WTC11 (cell line): ENCODE data around the gene MMS19. TPM values are rescaled to one million over a fixed set of nuclear protein-coding genes. Genes with fewer than 3 reads are reported as not detected.

Experiments used
- ATAC-seq: fragments of 200-7000 bp; cut with Tn5 transposase; 2 replicates; pipeline ENCODE4 v1.10.0; 2021; ENCODE audit warnings: mild to moderate bottlenecking, moderate library complexity
- CTCF ChIA-PET: fragments of 300-600 bp; sonication (Branson Sonifier 250); formaldehyde crosslinking; loops from one replicate; lab custom pipeline; 2021; ENCODE audit warnings: antibody characterized with exemption; lab: Charles Lee
- POLR2A ChIA-PET: fragments of 350-600 bp; sonication (Branson Sonifier 250); formaldehyde crosslinking; loops from one replicate; lab custom pipeline; 2021; ENCODE audit warnings: antibody characterized with exemption; lab: Charles Lee
- DNase-seq: peaks from one replicate; pipeline ENCODE4 v3.0.0; 2021; ENCODE audit warnings: low spot score
- H3K27ac Mint-ChIP-seq: 2 replicates; pipeline ENCODE4 v1.8.0; 2021; ENCODE audit warnings: mixed read lengths
- H3K27me3 Mint-ChIP-seq: 2 replicates; pipeline ENCODE4 v1.8.0; 2021; ENCODE audit warnings: low read depth, mild to moderate bottlenecking, moderate library complexity, mixed read lengths
- H3K36me3 Mint-ChIP-seq: 2 replicates; pipeline ENCODE4 v1.8.0; 2021; ENCODE audit warnings: mixed read lengths
- H3K4me1 Mint-ChIP-seq: 2 replicates; pipeline ENCODE4 v1.8.0; 2022; ENCODE audit warnings: mixed read lengths
- H3K4me3 Mint-ChIP-seq: 2 replicates; pipeline ENCODE4 v1.8.0; 2021; ENCODE audit warnings: mild to moderate bottlenecking, moderate library complexity, mixed read lengths
- H3K9me3 Mint-ChIP-seq: 2 replicates; pipeline ENCODE4 v1.8.0; 2021; ENCODE audit warnings: mixed read lengths
- ATF1 ChIP-seq: sonication (generic); formaldehyde crosslinking; IDR thresholded peaks from 2 replicates; pipeline ENCODE4 v1.8.1; 2023; ENCODE audit warnings: mild to moderate bottlenecking, moderate library complexity, missing genetic modification reagents
- CREB1 ChIP-seq: sonication (generic); formaldehyde crosslinking; IDR thresholded peaks from 2 replicates; pipeline ENCODE4 v1.8.0; 2023; ENCODE audit warnings: mild to moderate bottlenecking, missing genetic modification reagents
- FOXJ3 ChIP-seq: sonication (generic); formaldehyde crosslinking; IDR thresholded peaks from 2 replicates; pipeline ENCODE4 v1.9.0; 2021; ENCODE audit warnings: missing genetic modification reagents, mild to moderate bottlenecking, borderline replicate concordance
- MAX ChIP-seq: sonication (generic); formaldehyde crosslinking; IDR thresholded peaks from 2 replicates; pipeline ENCODE4 v1.8.0; 2022; ENCODE audit warnings: mild to moderate bottlenecking, missing genetic modification reagents
- NFYB ChIP-seq: sonication (generic); formaldehyde crosslinking; conservative IDR thresholded peaks from 2 replicates; pipeline ENCODE4 v1.8.0; 2022; ENCODE audit warnings: low read depth, missing genetic modification reagents
- PRDM15 ChIP-seq: sonication (generic); formaldehyde crosslinking; IDR thresholded peaks from 2 replicates; pipeline ENCODE4 v1.8.0; 2022; ENCODE audit warnings: missing genetic modification reagents
- SMAD3 ChIP-seq: sonication (generic); formaldehyde crosslinking; IDR thresholded peaks from 2 replicates; pipeline ENCODE4 v1.8.0; 2022; ENCODE audit warnings: missing genetic modification reagents, mild to moderate bottlenecking, borderline replicate concordance
- SMAD4 ChIP-seq: sonication (generic); formaldehyde crosslinking; IDR thresholded peaks from 2 replicates; pipeline ENCODE4 v1.8.0; 2022; ENCODE audit warnings: mild to moderate bottlenecking, missing genetic modification reagents
- SP1 ChIP-seq: sonication (generic); formaldehyde crosslinking; conservative IDR thresholded peaks from 2 replicates; pipeline ENCODE4 v1.8.1; 2022; ENCODE audit warnings: missing genetic modification reagents
- ZNF121 ChIP-seq: sonication (generic); formaldehyde crosslinking; IDR thresholded peaks from 2 replicates; pipeline ENCODE4 v1.8.0; 2023; ENCODE audit warnings: missing genetic modification reagents
- ZNF219 ChIP-seq: sonication (generic); formaldehyde crosslinking; IDR thresholded peaks from 2 replicates; pipeline ENCODE4 v1.8.0; 2023; ENCODE audit warnings: missing genetic modification reagents, mild to moderate bottlenecking, borderline replicate concordance
- ZNF317 ChIP-seq: sonication (generic); formaldehyde crosslinking; IDR thresholded peaks from 2 replicates; pipeline ENCODE4 v1.8.1; 2023; ENCODE audit warnings: low read depth, mild to moderate bottlenecking, moderate library complexity, missing genetic modification reagents, borderline replicate concordance
- ZNF423 ChIP-seq: fragments of 250-450 bp; sonication (Bioruptor Pico); IDR thresholded peaks from 2 replicates; pipeline ENCODE4 v2.1.2; 2022; ENCODE audit warnings: mild to moderate bottlenecking, moderate library complexity
- ZNF671 ChIP-seq: fragments of 250-450 bp; sonication (Bioruptor Pico); IDR thresholded peaks from 2 replicates; pipeline ENCODE4 v1.8.0; 2021; ENCODE audit warnings: mild to moderate bottlenecking
- total RNA-seq: library from RNA; stranded (reverse); gene quantifications from 3 replicates; pipeline ENCODE4 v1.2.3, GENCODE V29; 2021
- TF ChIP-seq, protein P1 (sequence below): sonication (generic); formaldehyde crosslinking; IDR thresholded peaks from 2 replicates; pipeline ENCODE4 v1.8.1; 2023; ENCODE audit warnings: mild to moderate bottlenecking, missing genetic modification reagents, moderate library complexity
- TF ChIP-seq, protein P2 (sequence below): sonication (generic); formaldehyde crosslinking; conservative IDR thresholded peaks from 2 replicates; pipeline ENCODE4 v1.8.1; 2023; ENCODE audit warnings: mild to moderate bottlenecking, low read depth, missing genetic modification reagents, moderate library complexity
- TF ChIP-seq, protein P3 (sequence below): sonication (generic); formaldehyde crosslinking; IDR thresholded peaks from 2 replicates; pipeline ENCODE4 v1.8.1; 2023; ENCODE audit warnings: mild to moderate bottlenecking, moderate library complexity, missing genetic modification reagents
- TF ChIP-seq, protein P4 (sequence below): fragments of 250-450 bp; sonication (Bioruptor Pico); IDR thresholded peaks from 2 replicates; pipeline ENCODE4 v1.9.0; 2021; ENCODE audit warnings: mild to moderate bottlenecking

Gene MMS19
- total RNA-seq, 1 experiment from 2014 or later, result 135 TPM

DNA sequence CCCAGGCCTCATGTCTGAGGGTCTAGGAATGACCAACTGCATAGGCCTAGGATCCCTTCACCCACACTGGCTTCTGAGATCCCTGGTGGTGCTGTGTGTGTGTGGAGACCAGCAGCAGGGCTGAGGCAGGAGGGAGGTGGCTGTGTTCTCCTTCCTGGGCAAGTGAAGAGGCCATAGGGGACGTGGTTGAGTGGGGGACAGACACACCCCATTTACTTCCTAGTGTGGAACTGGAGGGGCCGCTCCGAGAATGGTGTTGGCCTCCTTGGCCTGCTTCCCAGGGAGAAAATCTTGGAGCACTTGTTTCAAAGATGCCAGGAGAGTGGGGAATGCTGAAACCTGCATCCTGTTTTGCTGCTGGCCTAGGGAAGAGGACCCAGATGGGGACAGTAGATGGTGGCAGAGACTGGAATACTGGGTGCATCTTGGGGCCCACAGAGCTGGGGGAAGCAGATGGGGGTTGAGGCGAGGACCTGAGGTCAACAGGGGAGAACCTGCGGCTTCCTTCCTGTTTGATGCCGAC, 19.6 kb upstream of the MMS19 start (continued):
- TF ChIP-seq PRDM15 (CRISPR knock-in tag), result no peak
- no peak for TF ChIP-seq SP1 (CRISPR knock-in tag)
- no peak for TF ChIP-seq SMAD4
- no peak for TF ChIP-seq ZNF671 (CRISPR knock-in tag)
- TF ChIP-seq, protein P1, sequence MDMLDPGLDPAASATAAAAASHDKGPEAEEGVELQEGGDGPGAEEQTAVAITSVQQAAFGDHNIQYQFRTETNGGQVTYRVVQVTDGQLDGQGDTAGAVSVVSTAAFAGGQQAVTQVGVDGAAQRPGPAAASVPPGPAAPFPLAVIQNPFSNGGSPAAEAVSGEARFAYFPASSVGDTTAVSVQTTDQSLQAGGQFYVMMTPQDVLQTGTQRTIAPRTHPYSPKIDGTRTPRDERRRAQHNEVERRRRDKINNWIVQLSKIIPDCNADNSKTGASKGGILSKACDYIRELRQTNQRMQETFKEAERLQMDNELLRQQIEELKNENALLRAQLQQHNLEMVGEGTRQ (CRISPR knock-in tag), result no peak

- no peaks in the 10 kb centered on the region for H3K9me3 Mint-ChIP-seq
- no peak for ATAC-seq
- CTCF ChIA-PET, result interaction anchor here (0.6 to 2.1 kb wide), 6 partner anchors 17 to 55 kb away, joined by 3 to 13 read pairs (median 4); no protein-coding TSS in a partner anchor
These were observed 19.0 kb upstream of the MMS19 start for GRCh38 chr10:97517096-97517750.

More at GRCh38 chr10:97517096-97517750, 19.0 kb upstream of the MMS19 start:
- TF ChIP-seq, protein P2, sequence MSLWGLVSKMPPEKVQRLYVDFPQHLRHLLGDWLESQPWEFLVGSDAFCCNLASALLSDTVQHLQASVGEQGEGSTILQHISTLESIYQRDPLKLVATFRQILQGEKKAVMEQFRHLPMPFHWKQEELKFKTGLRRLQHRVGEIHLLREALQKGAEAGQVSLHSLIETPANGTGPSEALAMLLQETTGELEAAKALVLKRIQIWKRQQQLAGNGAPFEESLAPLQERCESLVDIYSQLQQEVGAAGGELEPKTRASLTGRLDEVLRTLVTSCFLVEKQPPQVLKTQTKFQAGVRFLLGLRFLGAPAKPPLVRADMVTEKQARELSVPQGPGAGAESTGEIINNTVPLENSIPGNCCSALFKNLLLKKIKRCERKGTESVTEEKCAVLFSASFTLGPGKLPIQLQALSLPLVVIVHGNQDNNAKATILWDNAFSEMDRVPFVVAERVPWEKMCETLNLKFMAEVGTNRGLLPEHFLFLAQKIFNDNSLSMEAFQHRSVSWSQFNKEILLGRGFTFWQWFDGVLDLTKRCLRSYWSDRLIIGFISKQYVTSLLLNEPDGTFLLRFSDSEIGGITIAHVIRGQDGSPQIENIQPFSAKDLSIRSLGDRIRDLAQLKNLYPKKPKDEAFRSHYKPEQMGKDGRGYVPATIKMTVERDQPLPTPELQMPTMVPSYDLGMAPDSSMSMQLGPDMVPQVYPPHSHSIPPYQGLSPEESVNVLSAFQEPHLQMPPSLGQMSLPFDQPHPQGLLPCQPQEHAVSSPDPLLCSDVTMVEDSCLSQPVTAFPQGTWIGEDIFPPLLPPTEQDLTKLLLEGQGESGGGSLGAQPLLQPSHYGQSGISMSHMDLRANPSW (CRISPR knock-in tag), result no peak
- TF ChIP-seq, protein P3, sequence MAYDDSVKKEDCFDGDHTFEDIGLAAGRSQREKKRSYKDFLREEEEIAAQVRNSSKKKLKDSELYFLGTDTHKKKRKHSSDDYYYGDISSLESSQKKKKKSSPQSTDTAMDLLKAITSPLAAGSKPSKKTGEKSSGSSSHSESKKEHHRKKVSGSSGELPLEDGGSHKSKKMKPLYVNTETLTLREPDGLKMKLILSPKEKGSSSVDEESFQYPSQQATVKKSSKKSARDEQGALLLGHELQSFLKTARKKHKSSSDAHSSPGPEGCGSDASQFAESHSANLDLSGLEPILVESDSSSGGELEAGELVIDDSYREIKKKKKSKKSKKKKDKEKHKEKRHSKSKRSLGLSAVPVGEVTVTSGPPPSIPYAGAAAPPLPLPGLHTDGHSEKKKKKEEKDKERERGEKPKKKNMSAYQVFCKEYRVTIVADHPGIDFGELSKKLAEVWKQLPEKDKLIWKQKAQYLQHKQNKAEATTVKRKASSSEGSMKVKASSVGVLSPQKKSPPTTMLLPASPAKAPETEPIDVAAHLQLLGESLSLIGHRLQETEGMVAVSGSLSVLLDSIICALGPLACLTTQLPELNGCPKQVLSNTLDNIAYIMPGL (CRISPR knock-in tag), result no peak
- TF ChIP-seq FOXJ3 (CRISPR knock-in tag) (no peak), NFYB (CRISPR knock-in tag) (no peak), MAX (CRISPR knock-in tag) (no peak), CREB1 (no peak), ZNF423 (CRISPR knock-in tag) (no peak), SMAD3 (CRISPR knock-in tag) (no peak), ATF1 (CRISPR knock-in tag) (no peak), ZNF121 (no peak), ZNF671 (CRISPR knock-in tag) (no peak), ZNF219 (CRISPR knock-in tag) (no peak), ZNF317 (no peak)
- TF ChIP-seq, protein P4, sequence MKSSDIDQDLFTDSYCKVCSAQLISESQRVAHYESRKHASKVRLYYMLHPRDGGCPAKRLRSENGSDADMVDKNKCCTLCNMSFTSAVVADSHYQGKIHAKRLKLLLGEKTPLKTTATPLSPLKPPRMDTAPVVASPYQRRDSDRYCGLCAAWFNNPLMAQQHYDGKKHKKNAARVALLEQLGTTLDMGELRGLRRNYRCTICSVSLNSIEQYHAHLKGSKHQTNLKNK (CRISPR knock-in tag), result no peak
- no peaks in the 10 kb centered on the region for H3K36me3 Mint-ChIP-seq
- POLR2A ChIA-PET, result no interaction called here
- H3K4me3 Mint-ChIP-seq, result no peak overlapping the region
- no peaks in the 10 kb centered on the region for H3K27me3 Mint-ChIP-seq
- H3K27ac Mint-ChIP-seq, result peak overlapping the region; percentile 7; the same call in 1 of the 2 replicates
- peaks cover 53% of the 10 kb centered on the region for H3K4me1 Mint-ChIP-seq
- DNase-seq, result no peak
